H1 (cell line): ENCODE results near the gene ZBTB7B.
A peak's percentile ranks its signal among the peaks of the same experiment; 100 is the strongest.

Experiments used
- BACH1 ChIP-seq: IDR thresholded peaks from 2 replicates; pipeline ENCODE4 v1.6.1; 2012; ENCODE audit warnings: low read length, improper control_type of control experiment
- CTCF ChIP-seq, 3 experiments: IDR thresholded peaks; 1 replicate in 2 of 3; 2 replicates in 1 of 3; pipeline versions ENCODE4 v1.5.1 to v1.6.1; 2011; ENCODE audit warnings: low read length in 3 of 3, mild to moderate bottlenecking in 3 of 3, inconsistent platforms in 2 of 3, low read depth in 1 of 3, moderate library complexity in 1 of 3; ENCODE audit not compliant: insufficient read depth in 1 of 3; ENCODE audit errors: control extremely low read depth in 1 of 3
- JUND ChIP-seq: IDR thresholded peaks from 2 replicates; pipeline ENCODE4 v1.6.1; 2011; ENCODE audit warnings: mild to moderate bottlenecking, improper control_type of control experiment, low read length
- KDM1A ChIP-seq: fragments of 200-600, 300-600 bp; sonication (generic); IDR thresholded peaks from 2 replicates; pipeline ENCODE4 v1.7.1; 2016; ENCODE audit warnings: mild to moderate bottlenecking, low read length, borderline replicate concordance
- POLR2AphosphoS5 ChIP-seq: IDR thresholded peaks from 2 replicates; pipeline ENCODE4 v1.6.1; 2011; ENCODE audit warnings: low read depth, low read length

GRCh38 chr1:154973344-154974101, 29.1 kb upstream of the ZBTB7B start:
- no peak for TF ChIP-seq BACH1
- TF ChIP-seq CTCF (IDR thresholded peaks at IDR 0.05; ENCODE audit: control extremely low read depth in 1 of 3, insufficient read depth in 1 of 3, low read depth in 1 of 3, low read length in 3 of 3), result 0 out of 4 replicates have a peak, but pooled peaks of 1 of the 3 experiments have one; percentile 1
- TF ChIP-seq KDM1A, result no peak
- no peak for TF ChIP-seq JUND
- TF ChIP-seq POLR2AphosphoS5, result no peak; the same call in 1 of the 2 replicates
